ENCODE measurements around the gene PHYHD1.

GRCh38 chr9:128923493-128923883 lies 2.7 kb downstream of the PHYHD1 start:
- TF ChIP-seq SUZ12 (IDR thresholded peaks at IDR 0.05) = no peak
- TF ChIP-seq SP1 (IDR thresholded peaks at IDR 0.05) = no peak
- no peak for TF ChIP-seq BHLHE40 (IDR thresholded peaks at IDR 0.05; ENCODE audit: borderline replicate concordance)

All from HEK293T (cell line).